GM20000 (cell line): Measurements from ENCODE around the gene CD163L1.
"Not testable (repeated sequence)": the region's sequence is repeated elsewhere in the genome, so short reads cannot be mapped to it uniquely, and the experiment has no call there.

Source experiments
- DNase-seq: peaks from one replicate; pipeline ENCODE4 v3.0.0; 2012; ENCODE audit warnings: low spot score
- TF ChIP-seq, protein P1 (sequence below): IDR thresholded peaks from 2 replicates; pipeline ENCODE4 v1.5.1; 2012; ENCODE audit warnings: mild to moderate bottlenecking, control low read depth; ENCODE audit errors: extremely low read depth, missing control alignments

Gene CD163L1

DNA sequence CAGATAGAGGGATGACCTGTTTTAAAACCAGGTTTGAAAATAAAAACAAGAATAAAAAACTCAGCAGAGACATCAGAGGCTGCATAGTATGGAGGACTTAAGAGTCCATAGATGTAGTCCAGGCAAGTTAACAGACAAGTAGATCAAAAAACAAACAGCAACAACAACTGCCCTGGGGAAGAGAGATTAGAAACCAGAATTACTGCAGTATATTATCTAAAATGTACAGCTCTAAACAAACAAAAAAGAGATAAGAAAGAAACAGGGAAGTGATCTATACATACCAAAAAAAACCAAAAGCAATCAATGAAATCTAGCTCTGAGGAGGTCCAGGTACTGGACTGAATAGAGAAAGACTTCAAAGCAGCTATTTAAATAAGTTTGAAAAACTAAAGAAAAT is 91.3 kb downstream of the CD163L1 start:
- DNase-seq: no peak
- TF ChIP-seq, protein P1, sequence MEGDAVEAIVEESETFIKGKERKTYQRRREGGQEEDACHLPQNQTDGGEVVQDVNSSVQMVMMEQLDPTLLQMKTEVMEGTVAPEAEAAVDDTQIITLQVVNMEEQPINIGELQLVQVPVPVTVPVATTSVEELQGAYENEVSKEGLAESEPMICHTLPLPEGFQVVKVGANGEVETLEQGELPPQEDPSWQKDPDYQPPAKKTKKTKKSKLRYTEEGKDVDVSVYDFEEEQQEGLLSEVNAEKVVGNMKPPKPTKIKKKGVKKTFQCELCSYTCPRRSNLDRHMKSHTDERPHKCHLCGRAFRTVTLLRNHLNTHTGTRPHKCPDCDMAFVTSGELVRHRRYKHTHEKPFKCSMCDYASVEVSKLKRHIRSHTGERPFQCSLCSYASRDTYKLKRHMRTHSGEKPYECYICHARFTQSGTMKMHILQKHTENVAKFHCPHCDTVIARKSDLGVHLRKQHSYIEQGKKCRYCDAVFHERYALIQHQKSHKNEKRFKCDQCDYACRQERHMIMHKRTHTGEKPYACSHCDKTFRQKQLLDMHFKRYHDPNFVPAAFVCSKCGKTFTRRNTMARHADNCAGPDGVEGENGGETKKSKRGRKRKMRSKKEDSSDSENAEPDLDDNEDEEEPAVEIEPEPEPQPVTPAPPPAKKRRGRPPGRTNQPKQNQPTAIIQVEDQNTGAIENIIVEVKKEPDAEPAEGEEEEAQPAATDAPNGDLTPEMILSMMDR: no peak

GRCh38 chr12:7351177-7351576 is 92.8 kb downstream of the CD163L1 start:
- TF ChIP-seq, protein P1: no peak
- DNase-seq: no peak

DNA sequence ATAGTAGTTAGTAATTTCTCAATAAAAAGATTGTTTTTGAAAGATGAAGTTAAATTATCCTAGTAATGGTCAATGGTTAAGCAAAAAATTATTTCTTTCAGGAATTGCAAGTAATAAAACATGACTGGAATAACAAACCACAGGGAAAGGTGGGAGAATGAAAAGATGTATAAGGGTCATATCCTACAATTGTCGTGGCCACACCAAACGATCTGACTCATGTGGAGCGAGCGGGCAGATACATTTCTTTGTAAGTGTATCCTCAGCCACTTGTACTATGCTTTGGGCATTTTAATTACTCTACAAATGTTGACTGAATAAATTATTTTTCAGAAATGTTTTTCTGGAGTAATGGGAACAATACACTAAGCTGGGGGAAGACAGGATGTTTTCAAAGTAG is 94.5 kb downstream of the CD163L1 start:
- DNase-seq: no peak
- TF ChIP-seq, protein P1: no peak

- DNase-seq: no peak
- TF ChIP-seq, protein P1: no peak
These were observed 97.3 kb downstream of the CD163L1 start for GRCh38 chr12:7346551-7347225.

DNA sequence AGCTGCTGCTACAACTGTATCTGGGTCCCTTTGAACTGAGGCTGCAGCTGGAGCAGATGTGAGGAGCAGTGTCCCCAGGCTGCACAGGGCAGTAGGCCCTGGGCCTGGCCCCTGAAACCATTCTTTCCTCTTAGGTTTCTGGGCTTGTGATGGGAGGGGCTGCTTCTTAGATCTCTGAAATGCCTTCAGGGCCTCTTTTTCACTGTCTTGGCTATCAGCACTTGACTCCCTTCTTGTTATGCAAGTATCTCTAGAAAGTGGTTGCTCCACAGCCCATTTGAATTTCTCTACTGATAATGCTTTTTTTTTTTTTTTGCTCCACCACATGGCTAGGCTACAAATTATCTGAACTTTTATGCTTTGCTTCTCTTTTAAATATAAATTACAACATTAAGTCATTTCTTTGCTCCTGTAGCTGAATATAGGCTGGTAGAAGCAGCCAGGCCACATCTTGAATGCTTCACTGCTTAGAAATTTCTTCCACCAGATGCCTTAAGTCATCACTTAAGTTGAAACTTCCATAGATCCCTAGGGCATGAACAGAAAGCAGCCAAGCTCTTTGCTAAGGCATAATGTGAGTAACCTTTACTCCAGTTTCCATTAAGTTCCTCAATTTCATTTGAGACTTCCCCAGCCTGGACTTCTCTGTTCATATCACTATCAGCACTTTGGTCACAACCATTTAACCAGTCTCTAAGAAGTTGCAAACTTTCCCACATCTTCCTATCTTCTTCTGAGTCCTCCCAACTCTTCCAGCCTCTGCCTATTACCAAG is 98.9 kb downstream of the CD163L1 start:
- no peak for DNase-seq

DNA sequence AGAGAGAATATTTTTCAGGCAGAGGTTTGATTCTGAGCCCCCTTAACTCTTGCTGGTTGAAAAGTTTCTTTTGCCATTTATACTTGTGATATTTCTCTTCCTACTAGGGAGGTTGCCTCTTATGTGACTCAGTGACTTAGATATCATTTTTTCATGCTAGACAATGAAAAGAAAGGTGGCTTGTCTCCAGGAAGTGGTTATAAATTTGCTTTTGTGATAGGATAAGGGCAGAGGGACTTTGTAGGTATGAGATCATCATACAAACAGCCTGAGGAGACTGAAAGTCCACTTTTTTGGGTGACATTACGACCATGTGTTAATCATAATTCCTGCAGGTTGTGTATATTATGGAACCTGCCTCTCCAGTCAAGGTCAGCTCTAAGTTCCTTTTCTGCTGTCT is 104.3 kb downstream of the CD163L1 start:
- TF ChIP-seq, protein P1: no peak
- DNase-seq: no peak

More for the DNA sequence above, 98.9 kb downstream of the CD163L1 start:
- TF ChIP-seq, protein P1: no peak

GRCh38 chr12:7337790-7338189 is 106.2 kb downstream of the CD163L1 start:
- DNase-seq: not testable (repeated sequence)

DNA sequence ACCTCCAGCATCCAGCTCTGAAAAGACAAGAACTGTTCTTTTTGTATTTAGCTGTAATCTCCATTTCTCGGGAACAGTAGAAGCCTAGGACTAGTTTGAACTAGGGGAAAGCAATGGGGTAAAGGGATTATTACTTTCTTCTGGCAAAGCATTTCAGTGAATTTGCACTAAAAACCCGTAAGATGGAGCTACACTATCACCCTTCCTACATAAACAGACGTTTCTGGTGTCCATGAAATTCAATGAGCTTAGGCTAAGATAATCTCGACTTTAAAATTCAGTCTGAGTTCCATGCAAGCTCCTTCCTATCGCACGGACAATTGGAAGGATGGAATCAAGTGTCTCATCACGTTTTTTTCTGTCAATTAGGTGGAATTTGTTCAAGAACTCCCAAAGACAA is 116.0 kb downstream of the CD163L1 start:
- TF ChIP-seq, protein P1: no peak
- DNase-seq: no peak
